ENCODE data around the gene SPINK13. TPM values are rescaled to one million over a fixed set of nuclear protein-coding genes. Genes with fewer than 3 reads are reported as not detected.

SPINK13 gene
- total and polyA plus RNA-seq, 2 of the 8 experiments (the other 6 are each of a cell fraction or from before 2014, with no cell fraction given), result not detected

DNA sequence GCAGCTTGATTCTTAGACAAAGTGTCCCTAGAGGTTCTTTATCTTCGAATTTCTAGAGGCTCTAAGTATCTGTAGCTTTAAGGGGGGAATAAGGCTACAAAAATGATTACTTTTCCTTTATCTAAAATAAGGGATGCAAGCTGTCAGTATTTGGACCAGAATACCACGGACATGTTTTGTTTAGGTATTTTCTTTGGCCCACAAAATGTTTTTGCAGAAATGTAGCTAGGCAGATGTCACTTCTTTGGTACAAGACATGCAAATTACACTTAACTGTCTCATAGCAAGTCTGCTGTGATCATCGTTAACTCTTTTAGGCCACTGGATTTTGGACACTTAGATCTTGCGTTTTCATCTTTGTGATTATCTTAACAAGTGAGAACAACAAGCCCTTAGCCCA, 46.1 kb downstream of the SPINK13 start:
- Histone ChIP-seq H3K4ac (replicated peaks; ENCODE audit: insufficient read length, low read depth, low read length) (no peak overlapping the region), H4K91ac (replicated peaks; ENCODE audit: insufficient read length, low read length) (no peak overlapping the region), H3K27me3 (replicated peaks in 1 of 4; ENCODE audit: control insufficient read depth in 3 of 4, extremely low read depth in 1 of 4, insufficient read depth in 3 of 4, low read length in 3 of 4) (peaks cover 0 to 2% (median 0%) of the 10 kb centered on the region in 4 experiments; a peak in 1 of 7 replicates), H3K4me2 (ENCODE audit: insufficient read depth in 1 of 2, low read depth in 2 of 2, low read length in 2 of 2) (no peak overlapping the region), H4K8ac (ENCODE audit: extremely low read depth, insufficient read depth, low read length) (no peak overlapping the region), H3K4me3 (ENCODE audit: extremely low read depth in 1 of 4, insufficient read depth in 2 of 4, low read depth in 3 of 4, low read length in 4 of 4) (no peak overlapping the region), H3K23ac (ENCODE audit: insufficient read length) (no peak overlapping the region), H2AFZ (ENCODE audit: low read length) (no peak overlapping the region), H4K5ac (ENCODE audit: insufficient read length, low read depth, low read length) (no peak overlapping the region), H2AK5ac (ENCODE audit: low read depth, low read length) (no peak overlapping the region), H2BK12ac (ENCODE audit: low read depth, low read length) (no peak overlapping the region), H3K79me2 (ENCODE audit: control insufficient read depth in 1 of 2, insufficient read depth in 2 of 2, low read length in 2 of 2) (no peaks in the 10 kb centered on the region), H2BK120ac (replicated peaks; ENCODE audit: low read depth, low read length) (no peak overlapping the region), H2BK15ac (ENCODE audit: low read length) (no peak overlapping the region), H3K18ac (ENCODE audit: extremely low read depth, low read length) (no peak overlapping the region), H2BK20ac (ENCODE audit: low read length) (no peak overlapping the region), H3K9me3 (ENCODE audit: insufficient read depth in 2 of 2, low read depth in 1 of 2, low read length in 1 of 2) (no peaks in the 10 kb centered on the region), H3K79me1 (ENCODE audit: low read depth, low read length) (no peaks in the 10 kb centered on the region; the same call in 1 of the 2 replicates), H4K20me1 (replicated peaks in 1 of 2; ENCODE audit: control insufficient read depth in 1 of 2, insufficient read depth in 2 of 2, low read length in 2 of 2) (no peaks in the 10 kb centered on the region), H3K9ac (replicated peaks in 1 of 4; ENCODE audit: extremely low read depth in 1 of 4, low read depth in 3 of 4, low read length in 3 of 4) (no peak overlapping the region), H2BK5ac (ENCODE audit: low read depth, low read length) (no peak overlapping the region), H3K27ac (ENCODE audit: low read depth, low read length) (no peak overlapping the region), H3K14ac (ENCODE audit: insufficient read length) (no peak overlapping the region), H3K23me2 (ENCODE audit: low read depth, low read length) (no peaks in the 10 kb centered on the region), H3K4me1 (replicated peaks in 1 of 4; ENCODE audit: control insufficient read depth in 3 of 4, insufficient read depth in 4 of 4, low read length in 3 of 4) (no peaks in the 10 kb centered on the region), H3K56ac (replicated peaks; ENCODE audit: insufficient read length, low read depth, low read length) (no peak overlapping the region), H3K36me3 (ENCODE audit: control insufficient read depth in 2 of 4, insufficient read depth in 4 of 4, low read length in 3 of 4) (no peaks in the 10 kb centered on the region)
- 88% methylated on average over 4 of the region's 4 CpGs; no CpG with 5 or more reads in 1 of the 2 experiments for WGBS, 2 experiments (ENCODE audit: extremely low coverage in 1 of 2, insufficient coverage in 1 of 2, insufficient read length in 1 of 2, insufficient replicate concordance in 2 of 2, low coverage in 1 of 2, low lambda C conversion rate in 2 of 2, missing lambda C conversion rate in 1 of 2)
- CTCF ChIA-PET (ENCODE audit: partially characterized antibody), result interaction anchor here (1.2 to 2.4 kb wide), 4 partner anchors 9 to 379 kb away, joined by 4 to 13 read pairs (median 8); no protein-coding TSS in a partner anchor
- no peak for DNase-seq (ENCODE audit: low read depth in 1 of 2, low spot score in 2 of 2)
- TF ChIP-seq CHD1 (IDR thresholded peaks at IDR 0.05; ENCODE audit: low read depth, low read length), result no peak
- no peak for TF ChIP-seq KDM4A (IDR thresholded peaks at IDR 0.05; ENCODE audit: low read depth, low read length, severe bottlenecking)
- TF ChIP-seq RAD21 (IDR thresholded peaks at IDR 0.05 in 1 of 2, conservative IDR thresholded peaks at IDR 0.05 in 1 of 2; ENCODE audit: low read depth in 2 of 2, low read length in 2 of 2), result no peak
- TF ChIP-seq SIN3A (conservative IDR thresholded peaks at IDR 0.05 in 1 of 2, IDR thresholded peaks at IDR 0.05 in 1 of 2; ENCODE audit: low read depth in 1 of 2, low read length in 2 of 2), result no peak
- TF ChIP-seq JUND (IDR thresholded peaks at IDR 0.05; ENCODE audit: low read length), result no peak
- POLR2A ChIA-PET (ENCODE audit: partially characterized antibody), result no interaction called here
- no peak for FAIRE-seq
